ENCODE data around the gene KCNQ1. TPM values are rescaled to one million over a fixed set of nuclear protein-coding genes. Genes with fewer than 3 reads are reported as not detected.

Gene KCNQ1
- total and polyA plus RNA-seq, 9 of the 15 experiments (the other 6 are each of a cell fraction or from before 2014, with no cell fraction given) = 0.44 TPM; not detected in 8

DNA sequence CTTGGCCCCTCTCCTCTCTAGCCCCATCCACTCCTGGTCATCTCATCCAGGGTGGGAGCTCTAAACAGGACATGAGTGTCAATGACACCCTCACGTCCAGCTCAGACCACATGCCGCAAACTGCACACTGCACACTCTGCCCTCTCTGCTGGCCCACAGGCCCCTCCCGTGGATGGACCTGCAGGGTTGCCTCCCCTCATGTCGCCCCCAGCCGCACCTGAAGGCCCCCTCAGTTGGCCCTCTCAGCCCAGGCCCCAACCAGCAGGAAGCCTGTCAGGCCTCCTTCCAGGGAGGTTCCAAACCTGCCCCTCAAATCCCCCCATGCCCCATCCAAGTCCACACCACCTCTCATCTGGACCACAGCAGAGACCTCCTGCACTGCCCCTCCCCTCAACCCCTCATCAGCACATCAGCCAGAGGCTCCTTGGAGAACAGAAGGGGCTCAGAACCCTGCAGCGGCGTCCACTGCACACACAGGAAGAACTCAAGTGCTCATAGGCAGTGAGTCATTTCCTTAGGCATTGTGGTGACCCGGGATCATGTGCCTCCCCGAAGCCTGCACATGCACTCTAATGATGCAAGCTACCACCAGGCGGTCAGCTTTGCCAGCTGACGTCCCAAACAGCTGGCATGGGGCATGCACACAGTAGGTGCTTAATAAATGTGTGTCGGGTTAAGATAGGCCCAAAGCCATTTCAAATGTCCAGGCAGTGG is 453.7 kb downstream of the KCNQ1 start (continued):
- TF ChIP-seq, protein P1, sequence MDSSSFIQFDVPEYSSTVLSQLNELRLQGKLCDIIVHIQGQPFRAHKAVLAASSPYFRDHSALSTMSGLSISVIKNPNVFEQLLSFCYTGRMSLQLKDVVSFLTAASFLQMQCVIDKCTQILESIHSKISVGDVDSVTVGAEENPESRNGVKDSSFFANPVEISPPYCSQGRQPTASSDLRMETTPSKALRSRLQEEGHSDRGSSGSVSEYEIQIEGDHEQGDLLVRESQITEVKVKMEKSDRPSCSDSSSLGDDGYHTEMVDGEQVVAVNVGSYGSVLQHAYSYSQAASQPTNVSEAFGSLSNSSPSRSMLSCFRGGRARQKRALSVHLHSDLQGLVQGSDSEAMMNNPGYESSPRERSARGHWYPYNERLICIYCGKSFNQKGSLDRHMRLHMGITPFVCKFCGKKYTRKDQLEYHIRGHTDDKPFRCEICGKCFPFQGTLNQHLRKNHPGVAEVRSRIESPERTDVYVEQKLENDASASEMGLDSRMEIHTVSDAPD (CRISPR knock-in tag; IDR thresholded peaks at IDR 0.05) = no peak
- TF ChIP-seq HMG20B (CRISPR knock-in tag; IDR thresholded peaks at IDR 0.05) (no peak), TGIF2 (CRISPR knock-in tag; IDR thresholded peaks at IDR 0.05) (no peak), KLF1 (tag; IDR thresholded peaks at IDR 0.05) (no peak), HNRNPL (IDR thresholded peaks at IDR 0.05; ENCODE audit: low read depth, low read length) (no peak), NUFIP1 (IDR thresholded peaks at IDR 0.05; ENCODE audit: partially characterized antibody) (peak; percentile 18), NR2C1 (IDR thresholded peaks at IDR 0.05) (0 out of 2 replicates have a peak, but pooled peaks have one; percentile 24), NR2C1 (tag; IDR thresholded peaks at IDR 0.05) (peak; percentile 59), NR1H2 (CRISPR knock-in tag; IDR thresholded peaks at IDR 0.05) (no peak), GABPA (tag; conservative IDR thresholded peaks at IDR 0.05; ENCODE audit: low read depth) (0 out of 2 replicates have a peak, but pooled peaks have one; percentile 50), SFPQ (IDR thresholded peaks at IDR 0.05; ENCODE audit: low read depth, low read length) (no peak)
- TF ChIP-seq, protein P2, sequence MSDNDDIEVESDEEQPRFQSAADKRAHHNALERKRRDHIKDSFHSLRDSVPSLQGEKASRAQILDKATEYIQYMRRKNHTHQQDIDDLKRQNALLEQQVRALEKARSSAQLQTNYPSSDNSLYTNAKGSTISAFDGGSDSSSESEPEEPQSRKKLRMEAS (CRISPR knock-in tag; IDR thresholded peaks at IDR 0.05) = peak; percentile 96
- TF ChIP-seq, protein P3, sequence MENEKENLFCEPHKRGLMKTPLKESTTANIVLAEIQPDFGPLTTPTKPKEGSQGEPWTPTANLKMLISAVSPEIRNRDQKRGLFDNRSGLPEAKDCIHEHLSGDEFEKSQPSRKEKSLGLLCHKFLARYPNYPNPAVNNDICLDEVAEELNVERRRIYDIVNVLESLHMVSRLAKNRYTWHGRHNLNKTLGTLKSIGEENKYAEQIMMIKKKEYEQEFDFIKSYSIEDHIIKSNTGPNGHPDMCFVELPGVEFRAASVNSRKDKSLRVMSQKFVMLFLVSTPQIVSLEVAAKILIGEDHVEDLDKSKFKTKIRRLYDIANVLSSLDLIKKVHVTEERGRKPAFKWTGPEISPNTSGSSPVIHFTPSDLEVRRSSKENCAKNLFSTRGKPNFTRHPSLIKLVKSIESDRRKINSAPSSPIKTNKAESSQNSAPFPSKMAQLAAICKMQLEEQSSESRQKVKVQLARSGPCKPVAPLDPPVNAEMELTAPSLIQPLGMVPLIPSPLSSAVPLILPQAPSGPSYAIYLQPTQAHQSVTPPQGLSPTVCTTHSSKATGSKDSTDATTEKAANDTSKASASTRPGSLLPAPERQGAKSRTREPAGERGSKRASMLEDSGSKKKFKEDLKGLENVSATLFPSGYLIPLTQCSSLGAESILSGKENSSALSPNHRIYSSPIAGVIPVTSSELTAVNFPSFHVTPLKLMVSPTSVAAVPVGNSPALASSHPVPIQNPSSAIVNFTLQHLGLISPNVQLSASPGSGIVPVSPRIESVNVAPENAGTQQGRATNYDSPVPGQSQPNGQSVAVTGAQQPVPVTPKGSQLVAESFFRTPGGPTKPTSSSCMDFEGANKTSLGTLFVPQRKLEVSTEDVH (IDR thresholded peaks at IDR 0.05; ENCODE audit: low read depth, partially characterized antibody) = no peak
- TF ChIP-seq, protein P4, sequence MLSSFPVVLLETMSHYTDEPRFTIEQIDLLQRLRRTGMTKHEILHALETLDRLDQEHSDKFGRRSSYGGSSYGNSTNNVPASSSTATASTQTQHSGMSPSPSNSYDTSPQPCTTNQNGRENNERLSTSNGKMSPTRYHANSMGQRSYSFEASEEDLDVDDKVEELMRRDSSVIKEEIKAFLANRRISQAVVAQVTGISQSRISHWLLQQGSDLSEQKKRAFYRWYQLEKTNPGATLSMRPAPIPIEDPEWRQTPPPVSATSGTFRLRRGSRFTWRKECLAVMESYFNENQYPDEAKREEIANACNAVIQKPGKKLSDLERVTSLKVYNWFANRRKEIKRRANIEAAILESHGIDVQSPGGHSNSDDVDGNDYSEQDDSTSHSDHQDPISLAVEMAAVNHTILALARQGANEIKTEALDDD (IDR thresholded peaks at IDR 0.05) = no peak
- TF ChIP-seq, protein P5, sequence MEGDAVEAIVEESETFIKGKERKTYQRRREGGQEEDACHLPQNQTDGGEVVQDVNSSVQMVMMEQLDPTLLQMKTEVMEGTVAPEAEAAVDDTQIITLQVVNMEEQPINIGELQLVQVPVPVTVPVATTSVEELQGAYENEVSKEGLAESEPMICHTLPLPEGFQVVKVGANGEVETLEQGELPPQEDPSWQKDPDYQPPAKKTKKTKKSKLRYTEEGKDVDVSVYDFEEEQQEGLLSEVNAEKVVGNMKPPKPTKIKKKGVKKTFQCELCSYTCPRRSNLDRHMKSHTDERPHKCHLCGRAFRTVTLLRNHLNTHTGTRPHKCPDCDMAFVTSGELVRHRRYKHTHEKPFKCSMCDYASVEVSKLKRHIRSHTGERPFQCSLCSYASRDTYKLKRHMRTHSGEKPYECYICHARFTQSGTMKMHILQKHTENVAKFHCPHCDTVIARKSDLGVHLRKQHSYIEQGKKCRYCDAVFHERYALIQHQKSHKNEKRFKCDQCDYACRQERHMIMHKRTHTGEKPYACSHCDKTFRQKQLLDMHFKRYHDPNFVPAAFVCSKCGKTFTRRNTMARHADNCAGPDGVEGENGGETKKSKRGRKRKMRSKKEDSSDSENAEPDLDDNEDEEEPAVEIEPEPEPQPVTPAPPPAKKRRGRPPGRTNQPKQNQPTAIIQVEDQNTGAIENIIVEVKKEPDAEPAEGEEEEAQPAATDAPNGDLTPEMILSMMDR (IDR thresholded peaks at IDR 0.05 in 2 of 3, conservative IDR thresholded peaks at IDR 0.05 in 1 of 3; ENCODE audit: insufficient read depth in 2 of 3, low read depth in 1 of 3, low read length in 3 of 3) = no peak
- TF ChIP-seq, protein P6, sequence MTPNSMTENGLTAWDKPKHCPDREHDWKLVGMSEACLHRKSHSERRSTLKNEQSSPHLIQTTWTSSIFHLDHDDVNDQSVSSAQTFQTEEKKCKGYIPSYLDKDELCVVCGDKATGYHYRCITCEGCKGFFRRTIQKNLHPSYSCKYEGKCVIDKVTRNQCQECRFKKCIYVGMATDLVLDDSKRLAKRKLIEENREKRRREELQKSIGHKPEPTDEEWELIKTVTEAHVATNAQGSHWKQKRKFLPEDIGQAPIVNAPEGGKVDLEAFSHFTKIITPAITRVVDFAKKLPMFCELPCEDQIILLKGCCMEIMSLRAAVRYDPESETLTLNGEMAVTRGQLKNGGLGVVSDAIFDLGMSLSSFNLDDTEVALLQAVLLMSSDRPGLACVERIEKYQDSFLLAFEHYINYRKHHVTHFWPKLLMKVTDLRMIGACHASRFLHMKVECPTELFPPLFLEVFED (CRISPR knock-in tag; conservative IDR thresholded peaks at IDR 0.05) = no peak
